Lower leg skin (tissue), 3 donors: Measurements from ENCODE around the gene AGPAT4.

Source experiments
- CTCF ChIP-seq, 3 donors: fragments of 450-650 bp; IDR thresholded peaks; one replicate each; pipeline ENCODE4 v1.5.1; 2016; ENCODE audit warnings: antibody characterized with exemption in 3 of 3, mild to moderate bottlenecking in 3 of 3, moderate library complexity in 2 of 3
- POLR2A ChIP-seq, 2 donors: fragments of 450-650 bp; IDR thresholded peaks; one replicate each; pipeline ENCODE4 v1.6.1; 2016 to 2017; ENCODE audit warnings: antibody characterized with exemption in 2 of 2, mild to moderate bottlenecking in 1 of 2, moderate library complexity in 1 of 2

DNA sequence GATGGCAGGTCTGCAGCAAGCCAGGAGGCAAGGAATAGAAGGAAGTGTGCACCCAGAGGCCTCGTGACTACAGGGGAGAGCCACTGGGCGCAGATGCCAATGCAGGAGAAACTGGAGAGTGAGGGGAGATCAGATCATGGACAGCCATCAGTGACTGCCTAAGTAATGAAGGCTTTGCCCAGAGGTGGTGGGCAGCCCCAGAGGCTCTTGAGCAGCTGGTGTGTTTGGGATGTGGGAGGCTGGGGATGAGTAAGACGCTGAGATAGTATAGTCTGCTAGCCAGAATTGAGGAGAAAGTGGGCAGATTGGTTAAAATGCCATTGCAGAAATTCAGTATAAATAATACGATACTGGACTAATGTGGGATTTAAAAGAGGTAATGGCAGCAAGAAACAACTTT, 170.4 kb downstream of the AGPAT4 start:
- no peak for TF ChIP-seq POLR2A (IDR thresholded peaks at IDR 0.05)
- TF ChIP-seq CTCF (IDR thresholded peaks at IDR 0.05): no peak
